NCI-H748 treated with DMSO at 0.1 percent for 48 hours (cell line): ENCODE measurements around the gene THSD7A.

Experiments
- DNase-seq: peaks from one replicate; lab custom pipeline; 2025; lab: John Stamatoyannopoulos, UW

The THSD7A gene

DNA sequence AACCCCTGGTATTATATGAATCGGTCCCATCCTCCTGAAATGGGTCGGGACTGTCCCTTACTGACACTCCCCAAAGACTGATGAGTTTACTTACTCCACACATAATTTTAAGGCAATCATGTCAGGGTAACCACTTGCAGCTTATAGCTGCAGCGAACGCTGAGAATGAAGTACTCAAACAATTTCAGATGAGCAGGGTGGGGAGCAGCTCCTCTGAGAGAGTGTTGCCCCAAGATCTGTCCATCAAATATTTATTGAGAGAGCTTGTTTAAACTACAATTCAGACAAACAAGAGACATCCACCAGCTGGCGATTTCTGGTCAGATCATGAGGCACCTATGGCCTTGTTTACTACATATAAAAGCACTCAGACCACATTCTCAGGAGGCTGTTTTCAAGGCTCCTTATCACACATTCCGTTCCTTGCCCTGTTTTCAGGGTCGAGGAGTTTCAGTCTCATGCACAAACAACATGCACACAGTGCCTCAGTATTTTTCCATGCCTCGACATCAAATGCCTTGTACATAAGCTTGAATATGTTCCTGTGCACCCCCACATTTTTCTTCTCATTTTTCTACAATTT, 80.1 kb downstream of the THSD7A start:
- no peak for DNase-seq

DNA sequence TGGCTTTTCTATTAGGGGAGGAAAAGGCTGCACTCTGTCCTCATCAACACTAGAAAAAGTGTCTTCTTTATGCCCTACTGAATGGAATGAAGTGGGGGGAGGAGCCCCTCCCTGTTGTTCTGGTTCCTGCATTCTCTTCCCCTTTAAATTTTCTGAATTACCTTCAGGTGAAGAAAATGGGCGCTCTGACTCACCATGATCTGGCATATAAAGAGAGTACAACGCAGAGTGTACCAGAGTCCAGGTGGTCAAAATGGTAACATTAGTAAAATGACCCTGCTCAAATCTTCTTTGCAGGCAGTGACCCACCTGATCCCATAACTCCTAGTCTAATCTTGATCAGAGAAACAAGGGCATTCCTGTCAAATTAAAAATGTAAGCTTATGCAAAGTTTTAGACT, 80.7 kb downstream of the THSD7A start:
- no peak for DNase-seq

DNA sequence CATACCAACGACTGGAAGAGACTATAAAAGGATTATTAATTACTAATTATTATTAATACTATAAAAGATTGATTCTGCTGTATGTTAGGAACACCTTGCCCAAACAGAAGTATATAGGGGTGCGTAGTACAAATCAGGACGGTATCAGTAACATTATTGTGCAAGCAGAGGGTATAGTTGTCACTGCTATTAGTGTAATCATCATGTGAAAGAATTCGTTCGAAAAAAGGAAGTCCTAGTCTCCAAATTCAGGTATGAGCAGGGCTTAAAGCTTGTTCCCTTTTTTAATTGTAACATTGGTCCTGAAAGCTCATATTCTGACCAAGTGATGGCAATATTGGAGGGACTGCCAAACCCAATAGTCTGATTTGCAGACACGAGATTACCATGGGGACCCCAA, 81.8 kb downstream of the THSD7A start:
- DNase-seq, result no peak

DNA sequence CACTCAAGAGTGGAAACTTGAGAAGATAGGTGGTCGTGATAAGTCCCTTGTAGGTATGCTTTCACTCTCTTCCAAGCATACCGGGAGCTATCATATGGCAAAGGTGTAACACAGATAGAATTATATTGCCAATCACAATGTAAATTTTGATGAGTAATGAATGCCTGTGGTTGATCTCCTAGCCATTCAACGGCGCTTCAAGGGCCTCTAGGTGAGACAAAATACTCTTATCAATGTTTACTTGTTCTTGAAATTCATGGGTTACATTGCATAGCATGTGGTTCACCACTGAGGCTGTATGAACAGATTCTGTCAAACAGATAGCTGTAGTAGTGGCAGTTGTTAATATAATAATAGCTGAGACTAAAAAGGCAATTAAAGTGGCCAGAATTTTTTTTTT, 82.4 kb downstream of the THSD7A start:
- no peak for DNase-seq

DNA sequence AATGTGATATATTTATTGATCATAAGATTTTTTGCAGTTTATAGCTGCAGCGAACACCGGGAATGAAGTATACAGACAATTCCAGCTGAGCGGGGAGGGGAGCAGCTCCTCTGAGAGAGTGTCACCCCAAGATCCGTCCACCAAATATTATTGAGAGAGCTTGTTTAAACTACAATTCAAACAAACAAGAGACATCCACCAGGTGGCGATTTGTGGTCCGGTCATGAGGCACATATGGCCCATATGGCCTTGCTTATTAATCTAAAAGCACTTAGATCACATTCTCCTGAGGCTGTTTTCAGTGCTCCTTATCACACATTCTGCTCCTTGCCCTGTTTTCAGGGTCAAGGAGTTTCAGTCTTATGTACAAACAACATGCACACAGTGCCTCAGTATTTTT, 83.1 kb downstream of the THSD7A start:
- DNase-seq, result no peak

DNA sequence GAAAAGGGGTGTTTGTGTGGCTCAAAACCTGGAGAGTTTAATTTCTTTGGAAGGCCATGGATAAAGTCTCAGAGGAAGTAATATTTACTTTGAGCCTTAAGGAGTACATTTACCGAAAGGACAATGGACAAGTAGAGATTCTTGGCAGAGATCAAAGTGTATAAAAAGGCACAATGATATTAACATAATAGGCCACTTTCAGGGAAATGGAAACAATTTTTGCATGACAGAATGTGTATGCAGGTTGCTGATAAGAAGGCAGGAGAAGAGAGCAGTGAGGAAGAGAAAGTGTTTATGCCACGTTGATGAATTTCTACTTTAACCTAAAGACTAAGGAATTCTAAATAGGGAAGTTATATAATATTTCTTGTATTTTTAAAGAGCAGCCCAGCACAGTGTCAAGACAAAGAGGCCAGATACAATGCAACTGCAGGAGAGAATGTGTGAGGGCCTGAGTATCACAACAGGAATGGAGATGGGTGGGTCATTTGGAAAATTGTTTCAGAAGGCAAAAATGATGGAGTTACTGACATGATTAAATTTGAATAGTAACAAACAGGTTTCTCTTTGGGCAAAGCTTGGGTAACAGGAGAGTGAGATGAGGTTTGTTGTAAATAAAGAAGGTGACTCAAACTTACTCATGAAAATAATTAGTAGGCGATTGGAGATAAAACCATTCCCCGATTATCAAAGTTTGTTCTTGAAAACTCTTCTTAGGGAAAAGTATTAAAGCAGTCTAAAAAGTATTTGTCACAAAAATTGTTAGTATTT, 84.1 kb downstream of the THSD7A start:
- DNase-seq, result no peak

DNA sequence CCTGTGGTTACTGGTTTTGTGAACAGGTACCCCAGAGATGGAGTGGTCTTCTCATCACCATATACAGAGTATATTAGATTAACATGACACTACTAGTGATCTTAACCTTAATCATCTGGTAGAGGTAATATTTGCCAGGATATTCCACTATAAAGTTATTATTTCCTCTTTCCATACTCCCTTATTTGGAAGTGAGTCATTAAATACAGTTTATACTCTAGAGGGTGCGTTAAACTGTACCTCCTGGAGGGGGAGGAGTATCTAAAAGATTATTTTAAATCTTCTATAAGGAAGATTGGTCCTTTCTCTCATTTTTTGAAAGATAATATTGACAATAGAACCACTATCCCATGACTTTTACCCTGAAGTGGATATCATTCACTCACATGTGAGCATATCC, 85.4 kb downstream of the THSD7A start:
- no peak for DNase-seq

DNA sequence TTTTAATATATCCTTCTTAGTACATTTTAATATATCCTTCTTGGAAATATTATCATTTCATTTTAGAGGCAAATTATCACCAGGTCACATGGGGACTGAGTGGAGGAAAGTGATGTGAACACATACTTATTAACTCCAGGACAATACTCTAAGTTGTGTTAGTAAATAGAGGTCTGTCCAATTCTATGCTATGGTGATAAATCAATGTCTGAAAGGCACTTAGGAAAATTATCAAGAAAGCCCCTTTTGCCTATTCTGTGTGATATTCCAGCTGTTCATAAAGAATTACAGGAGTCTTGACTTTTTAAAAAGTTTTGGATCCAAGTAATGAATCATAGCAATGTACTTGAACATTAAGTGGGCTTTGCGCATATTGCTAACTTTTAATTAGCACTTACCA, 88.5 kb downstream of the THSD7A start:
- DNase-seq, result no peak

DNA sequence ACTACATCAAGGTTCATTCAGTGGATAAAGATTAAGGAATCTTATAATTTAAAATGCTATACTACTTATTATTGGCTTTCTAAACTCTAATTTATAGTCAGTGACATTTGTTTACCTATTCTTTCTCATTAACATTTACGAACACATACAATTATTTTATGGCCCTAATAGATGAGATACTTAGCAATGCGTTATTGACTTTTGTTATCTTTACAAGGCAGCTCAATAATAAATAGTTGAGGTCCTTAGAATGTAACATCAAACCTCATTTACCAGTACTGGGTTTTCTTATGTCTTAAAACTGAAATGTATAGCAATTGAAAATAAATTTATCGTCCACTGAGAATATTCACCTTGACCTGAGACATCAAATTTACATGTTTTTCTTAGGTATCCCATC, 89.0 kb downstream of the THSD7A start:
- DNase-seq, result no peak

DNA sequence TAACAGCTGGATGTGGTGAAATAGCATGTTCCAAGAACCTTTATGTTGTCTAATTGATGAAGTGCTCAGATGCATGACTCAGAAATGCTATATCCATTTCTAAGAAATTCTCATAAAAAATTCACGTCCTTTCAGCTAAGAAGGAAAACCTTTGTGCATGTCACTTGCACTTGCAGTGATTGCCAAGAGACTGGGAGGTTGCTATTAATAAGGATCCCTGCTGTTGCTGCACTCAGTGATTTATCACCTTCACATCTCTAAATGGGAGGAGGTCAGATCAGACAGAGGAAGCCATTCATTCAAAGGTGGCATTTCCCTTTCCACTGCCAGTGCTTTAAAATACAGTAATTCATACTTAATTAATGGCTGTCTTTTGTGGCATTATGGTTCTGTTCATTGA, 89.5 kb downstream of the THSD7A start:
- peak; percentile 93 for DNase-seq

DNA sequence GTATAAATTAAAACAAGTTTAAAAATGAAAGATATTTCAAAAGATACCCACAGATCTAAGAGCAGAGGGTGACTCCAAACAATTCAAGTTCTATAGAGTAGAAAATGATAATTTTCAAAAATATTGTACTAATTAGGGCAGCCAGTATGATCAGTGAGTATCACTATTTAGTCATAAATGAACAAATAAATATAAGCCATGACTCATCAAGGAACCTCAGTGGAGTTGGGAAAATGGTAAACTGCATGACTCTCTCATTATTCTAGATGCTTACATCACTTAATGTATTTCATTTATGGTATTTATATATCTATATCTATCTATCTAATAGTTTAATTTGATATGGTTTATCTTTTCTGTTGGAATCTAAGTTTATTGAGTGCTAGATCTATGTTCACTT, 94.3 kb downstream of the THSD7A start:
- DNase-seq, result no peak

DNA sequence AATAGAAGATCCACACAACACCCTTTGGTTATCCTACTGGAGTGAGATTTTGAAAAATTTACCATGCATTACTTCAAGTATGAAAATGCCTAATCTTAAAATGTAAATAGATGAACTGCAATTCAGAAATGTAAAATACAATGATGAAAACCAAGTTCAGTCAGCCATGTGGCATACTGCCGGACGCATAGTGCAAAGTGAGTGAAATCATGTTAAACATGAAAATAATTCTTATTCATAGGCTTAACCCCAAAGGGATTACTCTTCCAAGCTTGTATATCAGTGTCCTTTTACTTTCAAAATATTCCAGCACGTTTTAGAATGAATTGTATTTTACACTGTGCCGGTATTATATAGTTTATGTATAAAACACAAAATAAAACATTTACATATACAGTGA, 99.8 kb downstream of the THSD7A start:
- DNase-seq, result no peak

DNA sequence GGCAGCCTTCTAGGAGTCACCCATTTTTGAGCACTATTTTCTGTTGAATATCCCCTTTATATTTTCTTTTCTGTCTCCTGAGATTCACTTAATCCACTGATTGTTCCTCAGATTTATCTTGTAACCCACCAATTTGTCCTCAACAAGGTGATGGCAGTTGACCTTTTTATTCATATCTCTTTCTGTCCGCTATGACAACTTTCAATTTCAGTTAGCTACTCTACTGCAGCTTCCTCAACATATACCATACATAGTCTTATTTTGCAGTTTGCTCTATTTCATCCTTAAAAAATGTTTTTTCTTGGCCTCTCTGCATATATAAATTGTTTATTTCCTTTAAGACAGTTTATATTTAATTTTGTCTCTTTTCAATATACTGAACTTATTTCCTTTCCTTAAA, 101.3 kb downstream of the THSD7A start:
- DNase-seq, result no peak

DNA sequence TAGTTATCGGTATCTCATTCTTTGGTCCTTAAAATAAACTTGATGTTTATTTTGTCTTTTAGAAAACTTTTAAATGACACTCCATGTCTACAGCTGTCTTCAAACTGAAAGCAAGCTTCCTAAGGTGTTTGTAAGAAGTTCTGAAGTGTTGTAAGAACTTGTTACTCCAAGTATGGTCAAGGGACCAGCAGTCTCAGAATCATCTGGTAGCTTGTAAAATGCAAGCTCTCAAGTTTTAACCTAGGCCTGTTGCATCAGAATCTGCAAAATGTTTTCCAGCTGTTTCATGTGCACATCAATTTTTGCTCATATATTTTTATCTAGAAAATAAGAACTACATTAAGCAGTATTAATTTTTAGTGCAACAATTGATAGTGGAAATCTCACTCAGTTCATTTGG, 104.1 kb downstream of the THSD7A start:
- DNase-seq, result no peak

DNA sequence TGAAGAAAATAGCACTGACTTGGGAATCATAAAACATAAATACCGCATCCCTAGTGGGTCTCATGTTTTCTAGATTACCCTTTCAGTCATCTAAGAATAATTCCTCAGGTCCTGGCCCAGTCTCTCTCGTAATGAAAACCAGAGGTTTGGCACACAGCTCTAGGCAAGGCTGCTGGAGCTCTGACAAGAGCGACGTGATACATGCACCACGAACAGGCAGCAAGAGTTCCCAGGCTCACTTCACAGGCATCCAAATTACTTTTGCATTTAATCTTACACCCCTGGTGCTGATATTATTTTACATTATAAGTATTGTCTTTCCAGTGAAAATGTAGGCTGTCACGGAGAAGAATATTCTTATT, 105.2 kb downstream of the THSD7A start:
- DNase-seq, result no peak

DNA sequence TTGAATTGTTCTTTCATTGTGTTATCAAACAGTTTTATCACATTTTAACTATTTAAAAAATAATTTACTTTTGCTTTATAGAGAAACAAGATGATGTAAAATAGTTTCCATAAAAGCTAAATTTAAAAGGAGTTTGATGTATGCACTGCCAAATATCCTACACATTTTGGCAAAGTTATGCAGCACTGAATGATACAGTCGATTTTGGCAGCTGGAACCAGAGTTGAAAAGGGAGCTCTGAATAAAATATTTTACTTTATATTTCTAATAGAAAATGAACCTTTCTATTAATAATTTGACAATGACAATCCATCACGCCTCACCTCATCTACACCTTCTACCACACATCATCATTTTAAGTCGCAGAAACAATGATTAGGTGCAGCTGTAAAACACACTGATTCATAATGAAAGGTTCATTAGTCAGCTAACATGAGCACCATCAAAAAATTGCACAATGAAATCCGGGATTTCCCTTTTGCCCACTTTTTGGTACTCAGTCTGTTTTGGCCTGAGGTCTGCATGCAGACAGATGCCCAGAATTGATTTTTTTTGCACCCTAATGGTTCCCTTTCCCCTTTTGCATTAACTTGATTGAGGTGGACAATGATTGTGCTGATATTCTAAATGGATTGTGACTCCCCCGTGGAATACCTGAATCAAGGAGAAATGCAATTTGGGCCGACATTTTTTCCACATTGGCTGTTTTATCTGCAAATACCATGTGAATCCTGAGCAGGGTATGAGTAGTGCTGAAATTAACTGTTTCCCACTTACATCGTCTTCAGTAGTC, 105.8 kb downstream of the THSD7A start:
- DNase-seq, result no peak

DNA sequence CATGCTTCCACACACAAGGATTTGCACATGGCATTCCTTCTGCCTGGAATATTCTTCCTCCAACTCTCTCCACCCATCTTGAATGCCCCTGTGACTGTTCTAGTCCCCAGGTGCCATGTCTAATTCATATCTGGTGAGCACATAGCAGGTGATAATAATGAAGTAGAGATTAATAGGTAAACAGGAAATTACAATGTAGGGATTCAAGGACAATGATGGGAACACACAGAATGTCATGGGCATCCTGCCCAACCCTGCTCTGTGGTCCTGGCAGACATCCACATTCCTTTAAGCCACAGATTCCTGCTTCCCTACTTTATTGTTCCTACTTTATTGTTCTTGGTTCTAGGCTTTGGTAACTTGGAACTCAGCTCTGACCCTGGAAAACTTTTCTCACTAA, 115.8 kb downstream of the THSD7A start:
- peak; percentile 30 for DNase-seq

DNA sequence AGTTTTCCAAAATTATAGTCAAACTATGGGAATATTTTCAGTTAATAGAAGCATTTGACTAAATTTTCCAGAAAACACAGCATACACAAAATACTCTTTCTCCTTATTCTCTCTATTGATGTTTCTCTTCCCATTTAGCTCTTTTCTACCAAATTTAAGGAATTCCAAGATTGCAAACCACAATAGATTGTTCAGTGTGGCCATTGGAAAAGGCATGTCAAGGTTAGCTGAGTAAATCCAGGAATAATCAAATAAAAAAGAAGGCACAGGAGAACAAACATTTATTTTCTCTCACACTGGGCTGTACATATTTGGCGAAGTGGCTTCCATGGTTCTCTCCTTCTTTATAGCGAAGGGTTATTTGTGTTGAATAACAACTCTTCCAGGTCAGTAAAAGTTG, 117.3 kb downstream of the THSD7A start:
- DNase-seq, result no peak

DNA sequence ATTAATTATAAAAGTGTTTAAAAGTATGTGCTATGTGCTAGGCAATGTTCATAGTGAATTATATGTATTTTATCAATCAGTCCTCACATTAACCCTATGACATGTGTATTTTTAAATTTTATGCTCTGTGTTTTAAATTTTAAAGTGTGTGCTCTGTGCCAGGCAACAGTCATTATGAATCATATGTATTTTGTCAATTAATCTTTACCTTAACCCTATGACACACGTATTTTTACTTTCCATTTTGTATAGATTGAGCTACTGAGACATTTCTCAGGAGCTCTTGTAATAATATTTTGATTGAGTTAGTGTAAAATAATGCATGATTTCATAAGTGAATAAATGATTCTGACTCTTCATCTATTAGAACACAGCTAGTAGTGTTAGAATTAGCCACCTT, 117.8 kb downstream of the THSD7A start:
- DNase-seq, result no peak

DNA sequence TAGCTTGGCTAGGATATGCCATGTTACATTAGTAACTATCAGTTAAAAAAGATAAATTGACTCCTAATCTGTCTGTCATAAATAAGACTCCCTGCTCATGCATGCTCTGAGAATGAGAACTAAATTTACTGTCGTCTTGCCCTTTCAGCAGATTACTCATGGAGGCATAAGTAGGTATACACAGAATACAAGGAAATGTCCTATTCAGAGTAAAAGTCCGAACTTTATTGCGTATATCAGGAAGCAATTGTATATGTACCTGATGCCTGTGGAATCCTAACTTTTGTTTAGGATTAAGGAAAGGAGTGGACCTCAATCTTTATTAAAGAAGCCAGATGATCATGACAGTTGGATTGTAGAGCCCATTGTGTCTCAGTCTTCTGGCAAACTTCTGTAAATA, 118.6 kb downstream of the THSD7A start:
- no peak for DNase-seq

DNA sequence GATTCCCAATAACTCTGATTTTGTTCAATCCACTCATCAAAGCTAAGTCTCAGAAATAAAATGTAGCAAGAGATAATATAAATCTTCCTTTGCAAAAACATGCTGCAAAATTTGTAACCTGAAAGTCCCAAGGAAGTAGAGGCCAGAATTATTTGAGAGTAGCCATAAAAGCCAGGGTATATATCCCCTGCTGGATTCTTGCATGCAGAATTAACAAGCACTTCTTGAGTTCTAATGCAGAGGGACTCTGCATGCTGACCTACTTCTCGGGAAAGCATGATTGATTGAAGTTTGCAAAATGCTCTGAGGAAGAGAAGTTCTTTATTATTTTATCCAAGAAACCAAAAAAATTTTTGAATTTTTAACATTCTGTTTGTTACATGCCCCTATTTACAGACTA, 121.6 kb downstream of the THSD7A start:
- DNase-seq, result no peak

DNA sequence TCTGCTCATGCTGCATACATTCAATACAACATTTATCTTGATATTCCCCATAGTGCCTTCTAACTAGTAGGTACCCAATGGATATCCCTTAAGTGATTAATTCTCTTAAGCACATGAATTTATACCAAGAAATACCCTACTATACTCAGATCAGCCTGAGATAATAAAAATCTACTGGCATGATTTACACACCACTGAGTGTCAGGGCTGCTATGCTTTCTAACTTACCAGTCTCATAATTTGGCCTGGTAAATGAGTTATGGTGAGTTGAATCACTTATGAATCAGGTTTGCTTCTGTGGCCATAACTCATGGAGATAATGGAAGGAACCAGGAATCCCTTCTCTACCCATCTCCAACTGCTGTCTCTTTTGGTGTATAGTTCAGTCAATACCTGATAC, 122.8 kb downstream of the THSD7A start:
- no peak for DNase-seq

DNA sequence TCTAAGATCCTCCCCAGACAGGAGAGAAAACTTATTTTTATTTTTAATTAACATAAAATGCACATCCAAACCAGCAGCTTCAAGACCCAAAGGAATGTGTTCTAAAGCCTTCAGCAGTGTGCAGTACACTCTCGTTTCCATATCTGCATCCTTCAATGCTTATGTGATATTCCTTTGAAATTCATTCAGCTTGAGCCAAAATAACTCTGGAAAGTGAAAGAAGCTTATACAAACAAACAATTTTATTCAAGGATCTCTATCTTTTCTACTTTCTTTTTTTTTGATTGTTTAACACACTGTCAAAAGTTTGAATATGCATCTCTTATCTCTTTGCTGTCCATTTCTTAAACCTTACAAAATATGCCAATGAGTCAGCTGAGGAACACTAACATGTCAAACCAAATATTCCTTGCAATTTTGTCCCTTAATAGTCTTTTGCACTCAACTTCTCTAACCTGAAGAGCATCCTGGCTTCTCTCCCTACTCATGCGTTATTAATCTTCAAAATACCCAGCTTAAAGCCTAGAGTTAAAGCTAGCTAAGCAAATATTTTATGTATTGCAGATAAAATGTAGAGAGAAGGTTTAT, 124.3 kb downstream of the THSD7A start:
- DNase-seq, result no peak
